A673 (cell line): ENCODE results near the gene LMF1. TPM values are rescaled to one million over a fixed set of nuclear protein-coding genes. Genes with fewer than 3 reads are reported as not detected.

Experiments
- BruUV-seq: library from RNA; stranded (reverse); fragments of 400-500 nt; replicated peaks from 2 replicates; lab custom pipeline; 2021; lab: Mats Ljungman, UMichigan
- CTCF ChIA-PET: fragments of 300-600 bp; sonication (Branson Sonifier 250); formaldehyde crosslinking; loops from one replicate; lab custom pipeline; 2022; ENCODE audit warnings: antibody characterized with exemption; lab: Charles Lee
- POLR2A ChIA-PET: fragments of 300-600 bp; sonication (Branson Sonifier 250); formaldehyde crosslinking; loops from one replicate; lab custom pipeline; 2022; ENCODE audit warnings: antibody characterized with exemption; ENCODE audit not compliant: low non-redundant PET; lab: Charles Lee
- DNase-seq: peaks from one replicate; pipeline ENCODE4 v3.0.0-alpha.2; 2015; ENCODE audit warnings: low spot score
- H3K27ac ChIP-seq: fragments of 200-600 bp; sonication (generic); 2 replicates; pipeline ENCODE4 v1.5.1; 2016; ENCODE audit warnings: mixed run types, low read depth, mild to moderate bottlenecking, mixed read lengths, antibody characterized with exemption, low read length; ENCODE audit not compliant: poor library complexity, severe bottlenecking
- H3K27me3 ChIP-seq: fragments of 200-600 bp; sonication (generic); replicated peaks from 2 replicates; pipeline ENCODE4 v1.6.1; 2017; ENCODE audit warnings: mixed run types, low read depth, mild to moderate bottlenecking, mixed read lengths, antibody characterized with exemption, low read length; ENCODE audit not compliant: insufficient read depth, poor library complexity
- H3K36me3 ChIP-seq: fragments of 200-600 bp; sonication (generic); 2 replicates; pipeline ENCODE4 v1.6.1; 2016; ENCODE audit warnings: mixed run types, mild to moderate bottlenecking, mixed read lengths, antibody characterized with exemption, low read length; ENCODE audit not compliant: insufficient read depth, poor library complexity, severe bottlenecking
- H3K4me1 ChIP-seq: fragments of 200-600 bp; sonication (generic); 2 replicates; pipeline ENCODE4 v1.6.1; 2017; ENCODE audit warnings: mixed run types, mild to moderate bottlenecking, mixed read lengths, antibody characterized with exemption, low read length; ENCODE audit not compliant: insufficient read depth, poor library complexity, severe bottlenecking
- H3K4me3 ChIP-seq: fragments of 200-600 bp; sonication (generic); 2 replicates; pipeline ENCODE4 v1.5.1; 2016; ENCODE audit warnings: low read depth, mixed run types, mild to moderate bottlenecking, mixed read lengths, low read length; ENCODE audit not compliant: poor library complexity, severe bottlenecking
- H3K9me3 ChIP-seq: fragments of 200-600 bp; sonication (generic); 2 replicates; pipeline ENCODE4 v1.6.1; 2016; ENCODE audit warnings: mixed run types, low read depth, mild to moderate bottlenecking, mixed read lengths, antibody characterized with exemption, low read length; ENCODE audit not compliant: poor library complexity, severe bottlenecking
- EZH2 ChIP-seq: fragments of 200-600 bp; sonication (generic); IDR thresholded peaks from 2 replicates; pipeline ENCODE4 v1.6.1; 2017; ENCODE audit warnings: borderline replicate concordance, low read depth, mild to moderate bottlenecking, mixed read lengths, antibody characterized with exemption, low read length; ENCODE audit not compliant: poor library complexity, severe bottlenecking
- intact Hi-C: fragments of 100-400 bp; cut with micrococcal nuclease; formaldehyde crosslinking; loops from one replicate; pipeline ENCODE4 v1.10.0; 2022; ENCODE audit not compliant: unreplicated experiment
- total RNA-seq: library from RNA; stranded (reverse); gene quantifications from 2 replicates; pipeline ENCODE4 v1.2.3, GENCODE V29; 2021
- TF ChIP-seq, protein P1 (sequence below): fragments of 300-800, 200-600 bp; sonication (generic); conservative IDR thresholded peaks from 2 replicates; pipeline ENCODE4 v1.5.1; 2017; ENCODE audit warnings: low read depth, mild to moderate bottlenecking, antibody characterized with exemption, low read length, moderate library complexity, mixed read lengths

The LMF1 gene
- total RNA-seq, 1 experiment from 2014 or later: 21.0 TPM

DNA sequence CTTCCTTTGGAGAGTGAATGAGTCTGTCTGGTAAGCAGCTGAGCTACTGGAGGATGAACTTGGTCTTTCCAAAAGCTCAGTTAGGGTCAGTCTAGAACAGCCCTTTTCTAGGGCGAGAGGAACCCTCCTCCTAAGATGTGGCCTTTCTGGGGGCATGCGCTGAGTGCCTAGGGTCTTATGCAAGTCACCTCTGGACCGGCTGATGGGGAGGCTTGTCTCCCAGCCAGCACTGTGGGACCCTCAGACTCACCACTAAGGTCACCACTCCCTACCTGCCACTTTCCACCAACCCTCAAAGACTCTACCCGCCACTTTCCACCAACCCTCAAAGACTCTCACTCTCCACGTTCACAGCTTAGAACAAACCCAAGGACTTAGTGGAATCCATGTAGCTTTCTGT, 26.8 kb downstream of the LMF1 start:
- Histone ChIP-seq H3K4me3 (no peak overlapping the region), H3K4me1 (peaks cover 13% of the 10 kb centered on the region), H3K27ac (no peak overlapping the region), H3K27me3 (no peaks in the 10 kb centered on the region), H3K36me3 (no peaks in the 10 kb centered on the region), H3K9me3 (peaks cover 12% of the 10 kb centered on the region)
- no TSS peak for BruUV-seq
- DNase-seq: no peak
- CTCF ChIA-PET: no interaction called here
- intact Hi-C loops: no loop called here
- POLR2A ChIA-PET: no interaction called here
- TF ChIP-seq, protein P1, sequence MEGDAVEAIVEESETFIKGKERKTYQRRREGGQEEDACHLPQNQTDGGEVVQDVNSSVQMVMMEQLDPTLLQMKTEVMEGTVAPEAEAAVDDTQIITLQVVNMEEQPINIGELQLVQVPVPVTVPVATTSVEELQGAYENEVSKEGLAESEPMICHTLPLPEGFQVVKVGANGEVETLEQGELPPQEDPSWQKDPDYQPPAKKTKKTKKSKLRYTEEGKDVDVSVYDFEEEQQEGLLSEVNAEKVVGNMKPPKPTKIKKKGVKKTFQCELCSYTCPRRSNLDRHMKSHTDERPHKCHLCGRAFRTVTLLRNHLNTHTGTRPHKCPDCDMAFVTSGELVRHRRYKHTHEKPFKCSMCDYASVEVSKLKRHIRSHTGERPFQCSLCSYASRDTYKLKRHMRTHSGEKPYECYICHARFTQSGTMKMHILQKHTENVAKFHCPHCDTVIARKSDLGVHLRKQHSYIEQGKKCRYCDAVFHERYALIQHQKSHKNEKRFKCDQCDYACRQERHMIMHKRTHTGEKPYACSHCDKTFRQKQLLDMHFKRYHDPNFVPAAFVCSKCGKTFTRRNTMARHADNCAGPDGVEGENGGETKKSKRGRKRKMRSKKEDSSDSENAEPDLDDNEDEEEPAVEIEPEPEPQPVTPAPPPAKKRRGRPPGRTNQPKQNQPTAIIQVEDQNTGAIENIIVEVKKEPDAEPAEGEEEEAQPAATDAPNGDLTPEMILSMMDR: no peak
- TF ChIP-seq EZH2: no peak

DNA sequence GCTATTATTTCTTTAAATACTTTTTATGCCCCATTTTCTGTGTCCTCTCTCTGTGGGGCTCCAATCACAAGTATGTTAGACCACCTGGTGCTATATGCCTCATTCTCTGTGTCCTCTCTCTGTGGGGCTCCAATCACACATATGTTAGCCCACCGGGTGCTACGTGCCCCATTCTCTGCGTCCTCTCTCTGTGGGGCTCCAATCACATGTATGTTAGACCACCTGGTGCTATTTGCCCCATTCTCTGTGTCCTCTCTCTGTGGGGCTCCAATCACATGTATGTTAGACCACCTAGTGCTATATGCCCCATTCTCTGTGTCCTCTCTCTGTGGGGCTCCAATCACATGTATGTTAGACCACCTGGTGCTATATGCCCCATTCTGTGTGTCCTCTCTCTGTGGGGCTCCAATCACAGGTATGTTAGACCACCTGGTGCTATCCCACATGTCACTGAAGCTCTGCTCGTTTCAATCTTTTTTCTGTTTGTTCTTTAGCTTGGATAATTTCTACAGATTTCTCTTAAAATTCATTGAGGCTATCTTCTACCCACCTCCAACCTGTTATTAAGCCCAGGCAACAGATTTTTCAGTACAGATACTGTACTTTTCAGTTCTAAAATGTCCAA, 28.2 kb downstream of the LMF1 start:
- no peak overlapping the region for H3K27ac ChIP-seq
- peaks cover 12% of the 10 kb centered on the region for H3K4me1 ChIP-seq
- H3K9me3 ChIP-seq: peaks cover 12% of the 10 kb centered on the region
- no peaks in the 10 kb centered on the region for H3K36me3 ChIP-seq
- DNase-seq: no peak
- no TSS peak for BruUV-seq
- intact Hi-C loops: no loop called here
- ChIA-PET POLR2A (no interaction called here), CTCF (no interaction called here)
- no peaks in the 10 kb centered on the region for H3K27me3 ChIP-seq
- TF ChIP-seq EZH2: no peak
- TF ChIP-seq, protein P1: no peak
- H3K4me3 ChIP-seq: no peak overlapping the region

DNA sequence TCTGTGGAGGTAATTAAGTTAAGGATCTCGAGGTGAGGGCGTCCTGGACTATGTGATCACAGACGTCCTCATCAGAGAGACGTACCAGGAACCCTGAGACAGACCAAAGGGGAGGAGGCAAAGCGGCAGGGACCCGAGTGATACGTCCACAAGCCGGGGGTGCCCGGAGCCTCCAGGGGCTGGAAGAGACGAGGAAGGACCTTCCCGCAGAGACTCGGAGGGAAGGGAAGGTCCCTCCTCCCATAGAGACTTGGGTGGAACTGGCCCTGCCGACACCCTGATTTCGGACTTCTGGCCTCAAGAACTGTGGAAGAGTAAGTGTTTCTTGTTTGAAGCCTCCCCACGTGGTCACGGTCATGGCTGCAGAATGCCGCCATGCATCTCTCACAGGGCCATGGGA, 30.8 kb downstream of the LMF1 start:
- H3K9me3 ChIP-seq: peaks cover 12% of the 10 kb centered on the region
- intact Hi-C loops: no loop called here
- no peak overlapping the region for H3K4me3 ChIP-seq
- no peak overlapping the region for H3K27ac ChIP-seq
- ChIA-PET POLR2A (no interaction called here), CTCF (no interaction called here)
- no peaks in the 10 kb centered on the region for H3K4me1 ChIP-seq
- BruUV-seq: no TSS peak
- no peak for DNase-seq
- TF ChIP-seq, protein P1: no peak
- TF ChIP-seq EZH2: no peak
- H3K36me3 ChIP-seq: no peaks in the 10 kb centered on the region
- H3K27me3 ChIP-seq: no peaks in the 10 kb centered on the region
